Placental epithelial cell (primary cell): ENCODE measurements around the gene SDCCAG8. TPM values are rescaled to one million over a fixed set of nuclear protein-coding genes. Genes with fewer than 3 reads are reported as not detected.

Experiments used
- small RNA-seq: library from RNA; depleted of rRNA; stranded (forward); fragments of <200 nt; gene quantifications from one replicate; pipeline ENCODE3, GENCODE V24; 2012
- total RNA-seq: library from RNA; depleted of rRNA; stranded (reverse); fragments of >200 nt; gene quantifications from 2 replicates; pipeline ENCODE4 v1.2.3, GENCODE V29; 2012

The SDCCAG8 gene
- 30.5 and 47.1 TPM in 2 replicates for total RNA-seq

DNA sequence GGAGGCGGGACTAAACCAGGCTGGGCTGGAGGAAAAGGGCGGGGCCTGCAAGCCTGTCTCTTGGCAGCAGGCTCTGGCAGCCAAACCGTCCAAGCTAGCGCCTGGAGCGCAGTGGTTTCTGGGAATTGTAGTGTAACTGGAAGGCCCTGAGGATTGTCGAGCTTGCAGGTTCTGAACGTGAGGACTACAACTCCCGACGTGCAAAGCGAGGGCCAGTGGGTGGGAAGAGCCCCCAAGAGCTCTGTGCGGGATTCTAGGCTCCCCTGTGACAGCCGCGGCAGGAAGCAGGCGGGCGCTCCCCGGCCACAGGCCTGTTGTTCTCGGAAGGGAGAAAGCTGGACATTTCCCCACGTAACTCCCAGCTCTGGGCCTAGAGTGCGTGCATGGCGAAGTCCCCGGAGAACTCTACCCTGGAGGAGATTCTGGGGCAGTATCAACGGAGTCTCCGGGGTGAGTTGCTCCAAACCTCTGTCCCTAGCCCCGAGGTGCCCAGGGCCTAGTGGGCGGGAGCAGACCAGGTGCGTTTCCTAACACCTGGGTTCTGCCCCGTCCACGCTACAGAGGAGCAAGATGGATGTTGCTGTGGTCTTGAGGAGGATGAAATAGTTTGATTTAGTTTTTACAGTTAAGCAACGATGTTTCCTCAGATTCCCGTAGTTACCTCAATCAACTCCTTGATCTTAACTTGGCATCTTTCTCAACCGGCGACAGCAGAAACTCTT is at the start of gene SDCCAG8:
SDCCAG8 (plus strand) TSS at position 251 of the 722 bp plus-strand sequence; CDS start at position 384, 133 bp downstream.

DNA sequence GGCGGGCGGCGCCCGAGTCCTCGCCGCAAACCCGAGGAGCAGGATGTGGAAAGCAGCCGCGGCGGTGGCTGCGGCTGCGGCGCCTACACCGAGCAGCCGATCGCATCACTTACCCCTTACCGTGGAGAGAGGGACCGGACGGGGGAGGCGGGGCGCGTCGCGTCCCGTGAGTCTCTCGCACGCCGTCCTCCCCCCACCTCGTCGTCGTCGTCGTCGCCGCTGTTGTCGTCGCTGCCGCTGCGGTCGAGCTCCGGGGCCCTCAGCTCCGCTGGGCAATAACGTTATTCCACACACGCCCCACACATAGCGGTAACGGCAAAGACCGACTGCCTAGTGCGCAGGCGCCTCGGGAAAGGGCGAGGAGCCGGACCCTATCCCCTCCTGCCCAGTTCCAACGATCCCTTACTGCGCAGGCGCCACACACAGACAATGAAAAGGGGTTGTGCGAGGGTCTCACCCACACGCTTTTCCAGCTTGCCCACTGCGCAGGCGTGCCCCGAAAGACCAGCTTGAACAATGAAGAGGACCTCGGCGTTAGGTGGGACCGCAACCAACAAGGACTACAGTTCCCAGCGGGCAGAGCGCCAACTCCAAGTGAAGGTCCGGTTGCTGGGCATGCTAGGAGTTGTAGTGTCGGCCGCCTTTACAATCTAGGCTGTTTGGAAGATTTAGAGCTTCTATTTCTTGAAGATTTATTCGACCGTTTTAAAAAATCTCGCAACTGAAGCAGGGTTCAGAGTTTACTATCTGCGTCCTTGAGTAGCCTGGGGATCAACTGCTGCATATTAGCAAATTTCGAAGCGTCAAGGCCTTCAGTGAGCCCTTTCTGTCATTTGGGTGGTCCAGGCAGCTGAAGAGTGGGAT is 682 bp upstream of the SDCCAG8 start, which contains the start of gene CEP170:
CEP170 (minus strand) TSS at position 355 of the 864 bp plus-strand sequence. CDS start 30,001 bp downstream, outside the sequence.

Small RNAs within 50 kb of the gene (small RNA-seq; reads per million reads assigned to genes)
- 0.55 reads per million, percentile 31 among the genes with 10 or more reads in this experiment for gene MIR4677

Other genes with a start within 250 kb of the SDCCAG8 start
- 47.3 and 49.9 TPM in 2 replicates for gene CEP170, start 760 bp upstream of the SDCCAG8 start, total RNA-seq